Thyroid gland (tissue), 4 donors: ENCODE measurements around the gene BEST2. TPM values are rescaled to one million over a fixed set of nuclear protein-coding genes. Genes with fewer than 3 reads are reported as not detected.

Experiments
- DNase-seq, 2 donors: peaks; one replicate each; pipeline ENCODE4 v3.0.0-alpha.2; 2019
- H3K27ac ChIP-seq, 3 donors: fragments of 200-600 bp; sonication (generic); 1 replicate in 2 of 3; 2 replicates in 1 of 3; pipeline ENCODE4 v1.5.1; 2016 to 2019; ENCODE audit warnings: mild to moderate bottlenecking in 1 of 3, moderate library complexity in 1 of 3
- H3K27me3 ChIP-seq: fragments of 200-600 bp; sonication (generic); one replicate; pipeline ENCODE4 v1.5.1; 2019
- H3K36me3 ChIP-seq, 2 donors: fragments of 200-600 bp; sonication (generic); one replicate each; pipeline ENCODE4 v1.5.1; 2016 to 2019
- H3K4me1 ChIP-seq, 2 donors: fragments of 200-600 bp; sonication (generic); one replicate each; pipeline ENCODE4 v1.5.1; 2017 to 2019
- H3K4me3 ChIP-seq, 3 donors: fragments of 200-600 bp; sonication (generic); replicated peaks in 1 of 3; 1 replicate in 2 of 3; 2 replicates in 1 of 3; pipeline ENCODE4 v1.5.1; 2016; ENCODE audit warnings: mild to moderate bottlenecking in 1 of 3
- H3K9me3 ChIP-seq: fragments of 200-600 bp; sonication (generic); one replicate; pipeline ENCODE4 v1.5.1; 2017
- POLR2A ChIP-seq, 2 donors: fragments of 450-650 bp; IDR thresholded peaks; one replicate each; pipeline ENCODE4 v1.6.1; 2017; ENCODE audit warnings: antibody characterized with exemption in 2 of 2, mild to moderate bottlenecking in 2 of 2, moderate library complexity in 1 of 2
- WGBS, 2 donors: methylation state at CpG; one replicate each; pipeline ENCODE4 v1.1.5; 2017; 5-methylcytosine and 5-hydroxymethylcytosine counted together
- intact Hi-C: fragments of 100-400 bp; cut with DNase I; formaldehyde crosslinking; loops from one replicate; pipeline ENCODE4 v1.15.1; 2023
- total RNA-seq, 4 donors: library from RNA; depleted of rRNA; stranded (reverse); fragments of >200 nt; gene quantifications; one replicate each; pipeline ENCODE4 v1.2.3, GENCODE V29; 2016
- TF ChIP-seq, protein P1 (sequence below), 6 experiments: fragments of 200-600 bp in 3 of 6; fragments of 450-650 bp in 3 of 6; sonication (generic) in 3 of 6; IDR thresholded peaks; one replicate each; pipeline ENCODE4 v1.5.1; 2016 to 2019; ENCODE audit warnings: antibody characterized with exemption in 6 of 6, mild to moderate bottlenecking in 2 of 6, inconsistent platforms in 1 of 6, moderate library complexity in 1 of 6

BEST2 gene
- total RNA-seq, 4 donors from 2014 or later: not detected

DNA sequence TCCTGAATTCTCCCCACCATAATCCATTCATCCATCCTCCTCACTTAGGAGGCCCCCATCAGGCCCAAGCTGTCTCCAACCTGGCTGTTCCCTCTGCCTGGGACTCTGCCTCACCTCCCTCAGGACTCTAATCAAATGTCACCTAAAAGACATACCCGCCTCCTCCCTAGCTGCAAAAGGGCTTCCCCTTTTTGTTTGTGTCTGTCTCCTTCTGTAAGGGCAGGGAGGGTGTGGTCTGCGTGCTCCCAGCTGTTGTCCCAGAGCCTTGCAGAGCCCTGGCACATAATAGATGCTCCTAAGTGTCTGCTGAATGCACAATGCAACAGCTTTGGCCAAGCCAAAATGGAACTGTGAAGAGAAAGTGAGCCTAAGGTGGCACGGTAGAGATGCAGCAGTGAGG lies 21.5 kb upstream of the BEST2 start:
- TF ChIP-seq, protein P1, sequence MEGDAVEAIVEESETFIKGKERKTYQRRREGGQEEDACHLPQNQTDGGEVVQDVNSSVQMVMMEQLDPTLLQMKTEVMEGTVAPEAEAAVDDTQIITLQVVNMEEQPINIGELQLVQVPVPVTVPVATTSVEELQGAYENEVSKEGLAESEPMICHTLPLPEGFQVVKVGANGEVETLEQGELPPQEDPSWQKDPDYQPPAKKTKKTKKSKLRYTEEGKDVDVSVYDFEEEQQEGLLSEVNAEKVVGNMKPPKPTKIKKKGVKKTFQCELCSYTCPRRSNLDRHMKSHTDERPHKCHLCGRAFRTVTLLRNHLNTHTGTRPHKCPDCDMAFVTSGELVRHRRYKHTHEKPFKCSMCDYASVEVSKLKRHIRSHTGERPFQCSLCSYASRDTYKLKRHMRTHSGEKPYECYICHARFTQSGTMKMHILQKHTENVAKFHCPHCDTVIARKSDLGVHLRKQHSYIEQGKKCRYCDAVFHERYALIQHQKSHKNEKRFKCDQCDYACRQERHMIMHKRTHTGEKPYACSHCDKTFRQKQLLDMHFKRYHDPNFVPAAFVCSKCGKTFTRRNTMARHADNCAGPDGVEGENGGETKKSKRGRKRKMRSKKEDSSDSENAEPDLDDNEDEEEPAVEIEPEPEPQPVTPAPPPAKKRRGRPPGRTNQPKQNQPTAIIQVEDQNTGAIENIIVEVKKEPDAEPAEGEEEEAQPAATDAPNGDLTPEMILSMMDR (IDR thresholded peaks at IDR 0.05): no peak
- TF ChIP-seq POLR2A (IDR thresholded peaks at IDR 0.05): no peak
- WGBS, 2 donors: 85 to 96% methylated on average over 3 of the region's 3 CpGs

DNA sequence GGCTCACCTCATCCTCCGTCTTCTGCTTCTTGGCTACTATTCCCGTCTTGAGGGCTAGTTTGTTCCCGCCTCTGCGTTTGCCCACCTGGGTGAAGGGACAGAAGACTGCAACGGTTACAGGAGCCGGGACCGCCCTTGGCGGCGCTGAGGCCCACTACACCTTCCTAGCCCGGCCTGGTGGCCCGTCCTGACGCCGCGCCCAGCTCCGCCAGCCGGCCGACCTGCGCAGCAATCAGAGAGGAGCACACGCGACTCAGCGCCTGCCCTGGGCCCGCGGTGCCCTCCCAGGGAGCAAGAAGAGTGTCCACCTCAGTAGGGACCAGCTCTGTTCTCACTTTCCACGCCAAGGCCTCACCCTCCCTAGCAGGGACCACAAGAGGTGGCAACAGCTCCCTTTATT lies 20.3 kb upstream of the BEST2 start:
- Histone ChIP-seq H3K36me3 (peaks cover 28% of the 10 kb centered on the region in 2 donors), H3K4me3 (no peak overlapping the region), H3K9me3 (no peaks in the 10 kb centered on the region), H3K27ac (no peak overlapping the region), H3K4me1 (peaks cover 19 to 25% of the 10 kb centered on the region in 2 donors), H3K27me3 (no peaks in the 10 kb centered on the region)
- no peak for DNase-seq
- 93 to 94% methylated on average over 15 to 24 of the region's 24 CpGs for WGBS, 2 donors
- intact Hi-C loops: no loop called here
- TF ChIP-seq, protein P1 (IDR thresholded peaks at IDR 0.05): no peak
- TF ChIP-seq POLR2A (IDR thresholded peaks at IDR 0.05): no peak

More for the DNA sequence above, 21.5 kb upstream of the BEST2 start:
- intact Hi-C loops: no loop called here
- Histone ChIP-seq H3K27ac (no peak overlapping the region), H3K9me3 (no peaks in the 10 kb centered on the region), H3K4me1 (peaks cover 19 to 21% of the 10 kb centered on the region in 2 donors), H3K4me3 (no peak overlapping the region), H3K27me3 (no peaks in the 10 kb centered on the region), H3K36me3 (peaks cover 28% of the 10 kb centered on the region in 2 donors)
- DNase-seq: no peak

DNA sequence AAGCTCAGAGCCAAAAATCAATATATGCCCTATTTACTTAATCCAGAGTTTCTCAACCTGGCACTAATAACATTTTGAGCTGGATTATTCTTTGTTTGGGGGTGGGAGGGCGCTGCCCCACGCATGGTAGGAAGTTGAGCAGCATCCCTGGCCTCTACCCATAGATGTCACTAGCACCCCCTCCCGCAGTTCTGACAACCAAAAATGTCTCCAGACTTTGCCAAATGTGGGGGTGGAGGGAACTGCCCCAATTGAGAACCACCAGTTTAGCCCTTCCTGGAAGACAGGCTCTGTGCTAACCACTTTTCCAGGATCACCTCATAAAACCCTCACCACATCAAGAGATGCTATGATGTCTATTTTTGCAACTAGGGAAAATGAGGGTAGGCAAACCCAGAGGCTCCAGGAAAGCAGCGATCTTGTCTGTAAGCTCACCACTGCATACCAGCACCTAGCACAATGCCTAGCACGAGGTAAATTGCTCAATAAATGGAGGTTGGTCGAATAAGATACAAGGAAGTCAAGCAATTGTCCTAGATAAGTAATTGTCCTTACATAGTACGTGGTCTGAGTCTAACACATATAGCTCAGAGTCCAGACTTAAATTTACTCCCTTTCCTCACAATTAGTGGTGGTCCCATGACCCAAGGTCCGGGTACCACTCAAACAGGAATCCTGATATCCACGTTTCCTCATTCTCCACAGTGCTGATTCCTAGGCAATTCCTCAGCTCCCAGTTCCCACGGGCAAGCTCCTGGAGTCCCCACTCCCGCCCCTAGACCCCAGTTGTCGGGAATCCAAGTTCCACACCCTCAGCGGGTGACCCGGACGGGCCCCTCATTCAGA lies 18.0 kb upstream of the BEST2 start:
- no peak for TF ChIP-seq POLR2A (IDR thresholded peaks at IDR 0.05)
- TF ChIP-seq, protein P1 (IDR thresholded peaks at IDR 0.05): no peak
- whole genome bisulfite sequencing, 2 donors: 0 to 1% methylated on average over 12 to 15 of the region's 15 CpGs
- H3K27ac ChIP-seq: peak overlapping the region; percentile 86 to 91 (median 90)
- H3K27me3 ChIP-seq: no peaks in the 10 kb centered on the region
- H3K4me1 ChIP-seq: peaks cover 24 to 36% of the 10 kb centered on the region in 2 donors
- H3K4me3 ChIP-seq: peak overlapping the region; percentile 67 to 97 (median 89)
- intact Hi-C loops: no loop called here
- peaks cover 25 to 26% of the 10 kb centered on the region in 2 donors for H3K36me3 ChIP-seq
- DNase-seq: peak in 1 of 2 donors; percentile 6
- H3K9me3 ChIP-seq: no peaks in the 10 kb centered on the region

DNA sequence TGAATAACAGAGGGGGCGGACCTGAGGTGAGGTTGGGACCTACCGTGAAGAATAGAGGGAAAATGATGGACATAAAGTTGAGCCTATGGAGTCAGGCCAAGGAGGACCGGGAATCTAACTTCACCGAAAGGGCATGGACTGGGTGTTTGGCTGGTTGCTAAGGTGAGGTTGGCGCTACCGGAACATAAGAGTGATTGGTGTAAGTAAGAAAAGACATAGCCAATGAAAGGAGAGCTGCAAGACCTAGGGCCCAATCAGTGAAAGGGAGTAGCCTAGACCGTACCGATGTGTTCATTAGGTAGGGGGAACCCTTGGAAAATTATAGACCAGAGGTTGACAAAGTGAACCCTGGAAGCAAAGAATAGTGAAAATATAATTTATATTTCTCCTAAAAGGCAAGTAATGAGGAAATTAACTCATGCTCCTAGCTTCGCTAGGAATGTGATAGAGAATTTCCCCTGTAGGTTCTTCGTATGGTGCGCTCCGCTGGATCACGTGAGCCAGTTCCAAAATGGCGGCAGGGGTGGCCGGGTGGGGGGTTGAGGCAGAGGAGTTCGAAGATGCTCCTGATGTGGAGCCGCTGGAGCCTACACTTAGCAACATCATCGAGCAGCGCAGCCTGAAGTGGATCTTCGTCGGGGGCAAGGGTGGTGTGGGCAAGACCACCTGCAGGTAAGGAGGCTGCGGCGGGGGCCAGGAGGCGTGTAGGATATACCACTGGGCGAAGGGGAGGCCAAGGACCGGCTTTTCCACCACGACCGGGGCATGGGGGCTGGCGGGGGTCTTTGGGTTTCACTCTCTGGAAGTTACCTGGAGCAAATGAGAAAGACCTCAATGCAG lies 14.4 kb upstream of the BEST2 start, which contains the start of gene GET3:
Gene GET3, plus strand, starts transcription at position 503 of the 840 bp plus-strand sequence. Its CDS starts 9 bp downstream, at position 512.
- intact Hi-C loops: no loop called here
- H3K4me1 ChIP-seq: peaks cover 24 to 35% of the 10 kb centered on the region in 2 donors
- H3K27ac ChIP-seq: peak within 1 kb of the TSS; percentile 84 to 94 (median 92)
- DNase-seq: peak; percentile 73 to 98
- H3K9me3 ChIP-seq: no peaks in the 10 kb centered on the region
- peak within 1 kb of the TSS; percentile 24 to 91 (median 77) for H3K4me3 ChIP-seq
- 0% methylated on average over 18 to 28 of the region's 29 CpGs for WGBS, 2 donors
- TF ChIP-seq, protein P1 (IDR thresholded peaks at IDR 0.05): peak in 3 of 6 experiments; percentile 14 to 46 (median 23)
- TF ChIP-seq POLR2A (IDR thresholded peaks at IDR 0.05): peak in 1 of 2 donors; percentile 32
- peaks cover 0 to 9% of the 10 kb centered on the region in 2 donors for H3K36me3 ChIP-seq
- H3K27me3 ChIP-seq: no peaks in the 10 kb centered on the region
